H1 (cell line): Measurements from ENCODE around the gene NETO1. TPM values are rescaled to one million over a fixed set of nuclear protein-coding genes. Genes with fewer than 3 reads are reported as not detected.

Source experiments
- CTCF ChIA-PET: fragments of 300-600 bp; sonication (Branson Sonifier 250); formaldehyde crosslinking; loops from one replicate; lab custom pipeline; 2021; ENCODE audit not compliant: partially characterized antibody; lab: Charles Lee
- POLR2A ChIA-PET: fragments of 300-600 bp; sonication (Branson Sonifier 250); formaldehyde crosslinking; loops from one replicate; lab custom pipeline; 2021; ENCODE audit warnings: inconsistent platforms; ENCODE audit not compliant: partially characterized antibody; lab: Charles Lee
- DNase-seq, 2 experiments: peaks; one replicate each; pipeline versions ENCODE4 v3.0.0 to v3.0.0-alpha.2; 2010 to 2022; ENCODE audit warnings: low spot score in 2 of 2, low read depth in 1 of 2, mixed read lengths in 1 of 2
- FAIRE-seq: peaks from 2 replicates; lab custom pipeline; 2011; peaks lifted over from hg19 to GRCh38; lab: Jason Lieb, UNC
- H2AFZ ChIP-seq: 2 replicates; pipeline ENCODE4 v1.8.1; 2012; ENCODE audit warnings: low read length, inconsistent platforms
- H2AK5ac ChIP-seq: 2 replicates; pipeline ENCODE4 v1.6.1; 2013; ENCODE audit warnings: low read depth, low read length
- H2BK120ac ChIP-seq: replicated peaks from 2 replicates; pipeline ENCODE3; 2013; ENCODE audit warnings: low read depth, low read length, inconsistent platforms
- H2BK12ac ChIP-seq: 2 replicates; pipeline ENCODE4 v1.6.1; 2013; ENCODE audit warnings: low read depth, low read length
- H2BK15ac ChIP-seq: 2 replicates; pipeline ENCODE4 v1.6.1; 2013; ENCODE audit warnings: low read length
- H2BK20ac ChIP-seq: 2 replicates; pipeline ENCODE4 v1.6.1; 2013; ENCODE audit warnings: low read length
- H2BK5ac ChIP-seq: 2 replicates; pipeline ENCODE4 v1.6.1; 2013; ENCODE audit warnings: low read depth, low read length
- H3K14ac ChIP-seq: 2 replicates; pipeline ENCODE4 v1.6.1; 2013; ENCODE audit warnings: inconsistent platforms; ENCODE audit not compliant: insufficient read length
- H3K18ac ChIP-seq: 2 replicates; pipeline ENCODE4 v1.6.1; 2013; ENCODE audit warnings: low read length; ENCODE audit errors: extremely low read depth
- H3K23ac ChIP-seq: 2 replicates; pipeline ENCODE4 v1.6.1; 2013; ENCODE audit warnings: inconsistent platforms; ENCODE audit not compliant: insufficient read length
- H3K23me2 ChIP-seq: 2 replicates; pipeline ENCODE4 v1.6.1; 2013; ENCODE audit warnings: low read depth, low read length
- H3K27ac ChIP-seq: 2 replicates; pipeline ENCODE4 v1.6.1; 2011; ENCODE audit warnings: low read depth, low read length, inconsistent platforms
- H3K27me3 ChIP-seq, 4 experiments: replicated peaks in 1 of 4; 1 replicate in 1 of 4; 2 replicates in 3 of 4; pipeline versions ENCODE4 v1.6.1 to v1.8.1; 2011 to 2013; ENCODE audit warnings: low read length in 3 of 4, mild to moderate bottlenecking in 3 of 4, inconsistent platforms in 2 of 4, mixed read lengths in 2 of 4, moderate library complexity in 1 of 4; ENCODE audit not compliant: control insufficient read depth in 3 of 4, insufficient read depth in 3 of 4; ENCODE audit errors: extremely low read depth in 1 of 4
- H3K36me3 ChIP-seq, 4 experiments: 2 replicates each; pipeline versions ENCODE4 v1.6.1 to v1.8.1; 2011 to 2013; ENCODE audit warnings: mild to moderate bottlenecking in 4 of 4, low read length in 3 of 4, moderate library complexity in 2 of 4, control low read depth in 1 of 4, inconsistent platforms in 1 of 4; ENCODE audit not compliant: insufficient read depth in 4 of 4, control insufficient read depth in 2 of 4
- H3K4ac ChIP-seq: replicated peaks from 2 replicates; pipeline ENCODE3; 2013; ENCODE audit warnings: low read length, low read depth, mixed read lengths, inconsistent platforms; ENCODE audit not compliant: insufficient read length
- H3K4me1 ChIP-seq, 4 experiments: replicated peaks in 1 of 4; 1 replicate in 1 of 4; 2 replicates in 3 of 4; pipeline versions ENCODE4 v1.6.1 to v1.8.1; 2011 to 2013; ENCODE audit warnings: low read length in 3 of 4, inconsistent platforms in 2 of 4, mixed read lengths in 1 of 4; ENCODE audit not compliant: insufficient read depth in 4 of 4, control insufficient read depth in 3 of 4
- H3K4me2 ChIP-seq, 2 experiments: 2 replicates each; pipeline versions ENCODE4 v1.6.1 to v1.8.1; 2011 to 2013; ENCODE audit warnings: low read depth in 2 of 2, low read length in 2 of 2, control low read depth in 1 of 2, inconsistent platforms in 1 of 2, mild to moderate bottlenecking in 1 of 2; ENCODE audit not compliant: insufficient read depth in 1 of 2
- H3K4me3 ChIP-seq, 4 experiments: fragments of 200-600, 300-600 bp in 1 of 4; sonication (generic), shearing (Covaris generic), sonication (Bioruptor Twin) in 1 of 4; 2 replicates each; pipeline versions ENCODE4 v1.5.1 to v1.8.1; 2011 to 2016; ENCODE audit warnings: low read length in 4 of 4, low read depth in 3 of 4, control low read depth in 2 of 4, inconsistent platforms in 2 of 4, mild to moderate bottlenecking in 2 of 4, mixed read lengths in 1 of 4, moderate library complexity in 1 of 4; ENCODE audit not compliant: insufficient read depth in 2 of 4; ENCODE audit errors: extremely low read depth in 1 of 4
- H3K56ac ChIP-seq: replicated peaks from 2 replicates; pipeline ENCODE3; 2013; ENCODE audit warnings: low read depth, mild to moderate bottlenecking, mixed read lengths, low read length, inconsistent platforms; ENCODE audit not compliant: insufficient read length
- H3K79me1 ChIP-seq: 2 replicates; pipeline ENCODE4 v1.6.1; 2013; ENCODE audit warnings: low read depth, low read length, control low read depth
- H3K79me2 ChIP-seq, 2 experiments: 2 replicates each; pipeline versions ENCODE4 v1.6.1 to v1.8.1; 2012 to 2013; ENCODE audit warnings: low read length in 2 of 2, mild to moderate bottlenecking in 2 of 2, inconsistent platforms in 1 of 2; ENCODE audit not compliant: insufficient read depth in 2 of 2, control insufficient read depth in 1 of 2
- H3K9ac ChIP-seq, 4 experiments: replicated peaks in 1 of 4; 1 replicate in 1 of 4; 2 replicates in 3 of 4; pipeline versions ENCODE4 v1.6.1 to v1.8.1; 2011 to 2013; ENCODE audit warnings: low read depth in 3 of 4, low read length in 3 of 4, control low read depth in 2 of 4, mild to moderate bottlenecking in 2 of 4, moderate library complexity in 2 of 4, inconsistent platforms in 1 of 4; ENCODE audit errors: extremely low read depth in 1 of 4
- H3K9me3 ChIP-seq, 2 experiments: 2 replicates each; pipeline versions ENCODE4 v1.6.1 to v1.8.1; 2012 to 2013; ENCODE audit warnings: mild to moderate bottlenecking in 2 of 2, moderate library complexity in 2 of 2, control low read depth in 1 of 2, inconsistent platforms in 1 of 2, low read depth in 1 of 2, low read length in 1 of 2, mixed read lengths in 1 of 2; ENCODE audit not compliant: insufficient read depth in 2 of 2
- H4K20me1 ChIP-seq, 2 experiments: replicated peaks in 1 of 2; 2 replicates each; pipeline versions ENCODE3 to v1.8.1; 2011 to 2013; ENCODE audit warnings: inconsistent platforms in 2 of 2, low read length in 2 of 2, mild to moderate bottlenecking in 1 of 2; ENCODE audit not compliant: insufficient read depth in 2 of 2, control insufficient read depth in 1 of 2
- H4K5ac ChIP-seq: 2 replicates; pipeline ENCODE4 v1.6.1; 2013; ENCODE audit warnings: low read length, low read depth, mixed read lengths, inconsistent platforms; ENCODE audit not compliant: insufficient read length
- H4K8ac ChIP-seq: 2 replicates; pipeline ENCODE4 v1.8.0; 2013; ENCODE audit warnings: mild to moderate bottlenecking, moderate library complexity, low read length, inconsistent platforms; ENCODE audit not compliant: insufficient read depth; ENCODE audit errors: extremely low read depth
- H4K91ac ChIP-seq: replicated peaks from 2 replicates; pipeline ENCODE3; 2013; ENCODE audit warnings: low read length, mixed read lengths, inconsistent platforms; ENCODE audit not compliant: insufficient read length
- ASH2L ChIP-seq: fragments of 200-600, 300-600 bp; sonication (generic); IDR thresholded peaks from one replicate; pipeline ENCODE4 v1.7.1; 2017; ENCODE audit warnings: low read length
- BRCA1 ChIP-seq: IDR thresholded peaks from 2 replicates; pipeline ENCODE4 v1.6.1; 2012; ENCODE audit warnings: low read depth, low read length, improper control_type of control experiment
- CHD1 ChIP-seq: IDR thresholded peaks from 2 replicates; pipeline ENCODE4 v1.6.1; 2012; ENCODE audit warnings: low read depth, low read length, improper control_type of control experiment
- CHD2 ChIP-seq: IDR thresholded peaks from 2 replicates; pipeline ENCODE4 v1.6.1; 2012; ENCODE audit warnings: low read length, improper control_type of control experiment
- CTBP2 ChIP-seq: IDR thresholded peaks from 2 replicates; pipeline ENCODE4 v1.7.0; 2011; ENCODE audit warnings: borderline replicate concordance, mild to moderate bottlenecking, moderate library complexity, mixed read lengths, low read length; ENCODE audit not compliant: insufficient read depth, insufficient read length
- HDAC2 ChIP-seq, 2 experiments: fragments of 300-600 bp in 1 of 2; sonication (generic) in 1 of 2; IDR thresholded peaks; 2 replicates each; pipeline ENCODE4 v1.6.1; 2011 to 2012; ENCODE audit warnings: low read depth in 2 of 2, low read length in 2 of 2, mild to moderate bottlenecking in 2 of 2, moderate library complexity in 2 of 2, borderline replicate concordance in 1 of 2, inconsistent platforms in 1 of 2
- JUND ChIP-seq: IDR thresholded peaks from 2 replicates; pipeline ENCODE4 v1.6.1; 2011; ENCODE audit warnings: mild to moderate bottlenecking, improper control_type of control experiment, low read length
- MAFK ChIP-seq: IDR thresholded peaks from 2 replicates; pipeline ENCODE4 v1.6.1; 2012; ENCODE audit warnings: low read depth, mild to moderate bottlenecking, improper control_type of control experiment, low read length
- MAX ChIP-seq: IDR thresholded peaks from 2 replicates; pipeline ENCODE4 v1.6.1; 2012; ENCODE audit warnings: inconsistent platforms
- POLR2A ChIP-seq, 2 experiments: IDR thresholded peaks; 1 replicate in 1 of 2; 2 replicates in 1 of 2; pipeline ENCODE4 v1.6.1; 2011; ENCODE audit warnings: low read depth in 2 of 2, low read length in 2 of 2, mild to moderate bottlenecking in 2 of 2; ENCODE audit errors: control extremely low read depth in 1 of 2
- RNF2 ChIP-seq: fragments of 200-900, 300-1000 bp; sonication (generic); IDR thresholded peaks from 2 replicates; pipeline ENCODE4 v1.7.1; 2016; ENCODE audit warnings: borderline replicate concordance, low read depth, mild to moderate bottlenecking, antibody characterized with exemption, low read length; ENCODE audit not compliant: poor library complexity, severe bottlenecking; ENCODE audit errors: missing control alignments
- RXRA ChIP-seq: IDR thresholded peaks from 2 replicates; pipeline ENCODE4 v1.6.1; 2011; ENCODE audit warnings: low read depth, mild to moderate bottlenecking, low read length, moderate library complexity; ENCODE audit not compliant: insufficient read depth
- TAF1 ChIP-seq: IDR thresholded peaks from 2 replicates; pipeline ENCODE4 v1.6.1; 2011; ENCODE audit warnings: mild to moderate bottlenecking, low read depth, low read length
- TCF12 ChIP-seq: IDR thresholded peaks from 2 replicates; pipeline ENCODE4 v1.6.1; 2011; ENCODE audit warnings: low read depth, mild to moderate bottlenecking, low read length
- WGBS, 2 experiments: shearing (Covaris generic) in 1 of 2; methylation state at CpG; one replicate each; pipeline versions ENCODE4 v1.1.6 to v1.1.7; 2013 to 2015; ENCODE audit warnings: low lambda C conversion rate in 2 of 2, mixed read lengths in 2 of 2, inconsistent platforms in 1 of 2, low coverage in 1 of 2, missing lambda C conversion rate in 1 of 2; ENCODE audit not compliant: insufficient replicate concordance in 2 of 2, insufficient coverage in 1 of 2, insufficient read length in 1 of 2; ENCODE audit errors: extremely low coverage in 1 of 2, missing lambda C conversion rate in 1 of 2; 5-methylcytosine and 5-hydroxymethylcytosine counted together
- polyA plus RNA-seq, 7 experiments: library from polyadenylated mRNA; depleted of rRNA in 3 of 7; stranded (reverse) in 5 of 7; unstranded in 2 of 7; fragments of >200 nt in 5 of 7; fragments of 200-250 nt in 2 of 7; gene quantifications; 1 replicate in 5 of 7; 2 replicates in 1 of 7; 4 replicates in 1 of 7; pipeline versions ENCODE4 v1.2.1 to v1.2.3, GENCODE V29; 2011 to 2013; ENCODE audit warnings: missing spikeins in 2 of 7, mixed read lengths in 2 of 7
- total RNA-seq: library from RNA; stranded (reverse); fragmentation: NEBNext Ultra II Directional; extraction: Animal tissue kit (Norgen Biotek cat#: 25700); gene quantifications from 2 replicates; pipeline ENCODE4 v1.2.1, GENCODE V29; 2021

NETO1 gene
- total and polyA plus RNA-seq, 2 of the 8 experiments (the other 6 are each of a cell fraction or from before 2014, with no cell fraction given) = 3.0 to 19.3 TPM

- Histone ChIP-seq H3K56ac (no peak overlapping the region), H2BK12ac (no peak overlapping the region), H3K18ac (no peak overlapping the region), H4K91ac (no peak overlapping the region), H3K79me1 (no peaks in the 10 kb centered on the region), H2BK15ac (no peak overlapping the region), H3K4me1 (no peaks in the 10 kb centered on the region), H3K9ac (no peak overlapping the region)
- CTCF ChIA-PET = no interaction called here
- TF ChIP-seq CHD2 (no peak), MAX (no peak), RXRA (no peak), CHD1 (no peak), HDAC2 (IDR thresholded peaks at IDR 0.05; ENCODE audit: borderline replicate concordance in 1 of 2, low read depth in 2 of 2, low read length in 2 of 2) (no peak), MAFK (no peak), TAF1 (no peak), POLR2A (IDR thresholded peaks at IDR 0.05; ENCODE audit: control extremely low read depth in 1 of 2, low read depth in 2 of 2, low read length in 2 of 2) (no peak), TCF12 (no peak), BRCA1 (no peak), JUND (no peak), ASH2L (no peak), CTBP2 (no peak), RNF2 (no peak)
- TF ChIP-seq, all 59 proteins: peak for 0
- no peak overlapping the region for H2AFZ ChIP-seq
- 88% methylated on average over 2 of the region's 2 CpGs; no CpG with 5 or more reads in 1 of the 2 experiments for WGBS, 2 experiments
- no peak overlapping the region for H4K5ac ChIP-seq
- POLR2A ChIA-PET = no interaction called here
- no peak overlapping the region for H3K4me2 ChIP-seq
- no peak overlapping the region for H2BK5ac ChIP-seq
- H4K20me1 ChIP-seq = no peaks in the 10 kb centered on the region
- H4K8ac ChIP-seq = no peak overlapping the region
- no peaks in the 10 kb centered on the region for H3K9me3 ChIP-seq
- H3K27ac ChIP-seq = no peak overlapping the region
- H3K79me2 ChIP-seq = no peaks in the 10 kb centered on the region
- H2BK120ac ChIP-seq = no peak overlapping the region
- no peaks in the 10 kb centered on the region for H3K23me2 ChIP-seq
- no peak overlapping the region for H2AK5ac ChIP-seq
- no peak for DNase-seq
- no peaks in the 10 kb centered on the region for H3K27me3 ChIP-seq
- H3K4me3 ChIP-seq = no peak overlapping the region
- no peak overlapping the region for H3K14ac ChIP-seq
- no peak overlapping the region for H3K4ac ChIP-seq
- H2BK20ac ChIP-seq = no peak overlapping the region
- no peak for FAIRE-seq
- H3K23ac ChIP-seq = no peak overlapping the region
- no peaks in the 10 kb centered on the region for H3K36me3 ChIP-seq
Measured at GRCh38 chr18:72895548-72895947, 27.8 kb upstream of the NETO1 start.
